ENCODE measurements around the gene NKAIN2.

DNA sequence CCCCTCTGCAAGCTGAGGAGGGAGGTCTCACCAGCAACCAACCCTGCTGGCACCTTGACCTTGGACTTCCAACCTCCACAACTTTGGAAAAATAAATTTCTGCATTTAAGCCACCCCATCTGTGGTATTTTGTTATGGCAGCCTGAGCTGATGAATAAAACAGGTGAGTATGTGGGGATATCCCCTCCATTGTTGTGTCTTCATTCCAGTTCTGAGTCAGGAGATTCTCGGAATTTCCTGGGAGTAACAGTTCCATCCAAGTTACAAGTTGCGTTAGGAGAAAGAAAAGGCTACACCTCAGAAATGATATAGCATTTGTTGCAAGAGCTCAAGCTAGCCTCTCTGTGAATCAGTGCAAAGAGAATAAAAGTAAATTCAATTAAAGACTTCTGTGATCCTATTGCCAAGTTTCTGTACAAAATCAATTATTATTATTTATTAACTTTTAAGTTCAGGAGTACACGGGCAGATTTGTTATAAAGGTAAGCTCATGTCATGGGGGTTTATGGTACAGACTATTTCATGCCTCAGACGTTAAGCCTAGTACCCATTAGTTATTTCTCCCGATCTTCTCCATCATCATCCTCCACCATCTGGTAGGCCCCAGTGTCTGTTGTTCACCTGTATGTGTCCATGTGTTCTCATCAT lies 153.0 kb downstream of the NKAIN2 start:
- no peak for TF ChIP-seq CREB5 (CRISPR knock-in tag; IDR thresholded peaks at IDR 0.05; ENCODE audit: low read depth)
- no peak for TF ChIP-seq CSDC2 (CRISPR knock-in tag; IDR thresholded peaks at IDR 0.05)
- TF ChIP-seq ISL1 (CRISPR knock-in tag; IDR thresholded peaks at IDR 0.05): no peak
- no peak for TF ChIP-seq ZC3H10 (CRISPR knock-in tag; IDR thresholded peaks at IDR 0.05)
- no peak for TF ChIP-seq ZNF565 (CRISPR knock-in tag; conservative IDR thresholded peaks at IDR 0.05; ENCODE audit: low read depth)
- TF ChIP-seq ZFP3 (CRISPR knock-in tag; IDR thresholded peaks at IDR 0.05): no peak
- no peak for TF ChIP-seq ARNTL (CRISPR knock-in tag; IDR thresholded peaks at IDR 0.05; ENCODE audit: borderline replicate concordance, low read depth)
- TF ChIP-seq ZNF70 (CRISPR knock-in tag; IDR thresholded peaks at IDR 0.05): no peak
